ENCODE data around the gene LEMD2. TPM values are rescaled to one million over a fixed set of nuclear protein-coding genes. Genes with fewer than 3 reads are reported as not detected.

Gene LEMD2
- polyA plus RNA-seq, 1 of the 3 experiments (the other 2 are of a cell fraction): 56.5 TPM

DNA sequence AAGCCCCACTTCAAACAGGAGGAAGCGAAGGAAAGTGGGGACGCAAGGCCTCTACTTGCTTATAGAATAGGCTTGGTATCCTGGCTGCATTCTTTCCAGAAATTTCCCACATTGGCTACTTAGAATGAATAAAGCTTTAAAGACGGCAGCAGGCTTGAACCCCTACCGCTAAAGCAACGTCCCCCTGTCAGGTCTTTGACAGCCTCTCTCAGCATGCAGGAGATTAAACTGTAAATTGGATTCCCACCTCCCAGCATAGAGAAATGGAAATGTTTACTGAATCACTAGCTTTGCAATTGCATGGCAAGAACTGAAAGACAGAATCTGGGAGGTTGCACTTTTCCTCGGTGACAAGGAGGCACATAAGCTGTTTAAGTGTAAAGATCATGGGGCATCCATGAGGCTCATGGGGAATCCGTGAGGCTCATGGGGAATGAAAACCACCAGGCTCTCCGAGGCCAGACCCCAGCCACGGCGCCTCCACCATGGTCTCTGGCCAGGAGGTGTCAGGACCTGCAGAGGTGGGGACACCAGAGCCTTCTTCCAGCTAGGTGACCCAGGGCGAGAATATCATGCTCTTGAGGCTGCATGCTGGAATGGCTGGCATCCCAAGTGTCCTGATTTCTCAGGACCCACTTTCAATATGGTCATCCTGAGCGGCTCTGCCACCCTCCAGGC, 10.3 kb downstream of the LEMD2 start:
- CTCF ChIA-PET: interaction anchor here (0.6 to 5.7 kb wide), 9 partner anchors 9 to 376 kb away, joined by 3 to 63 read pairs (median 7); partner anchors contain the start of gene UQCC2
- Histone ChIP-seq H3K4me2 (no peak overlapping the region), H3K9ac (no peak overlapping the region), H3K36me3 (replicated peaks in 1 of 2; ENCODE audit: control insufficient read depth in 1 of 2, insufficient read depth in 2 of 2, low read length in 1 of 2) (peaks cover 68 to 85% of the 10 kb centered on the region in 2 experiments), H3K9me2 (no peaks in the 10 kb centered on the region), H3K27ac (ENCODE audit: low read depth in 2 of 2, low read length in 1 of 2) (no peak overlapping the region), H3K27me3 (ENCODE audit: insufficient read depth) (no peaks in the 10 kb centered on the region), H3K9me3 (no peaks in the 10 kb centered on the region), H3K4me1 (ENCODE audit: control insufficient read depth in 1 of 2, insufficient read depth in 2 of 2, low read depth in 1 of 2, low read length in 1 of 2) (peaks cover 13 to 25% of the 10 kb centered on the region in 2 experiments), H4K20me1 (ENCODE audit: insufficient read depth) (no peaks in the 10 kb centered on the region), H3K79me2 (ENCODE audit: insufficient read depth) (peaks cover 17% of the 10 kb centered on the region; the same call in 1 of the 2 replicates), H3F3A (replicated peaks; ENCODE audit: insufficient read depth) (peaks cover 21% of the 10 kb centered on the region), H3K4me3 (ENCODE audit: low read depth in 2 of 2, low read length in 1 of 2) (no peak overlapping the region), H2AFZ (ENCODE audit: low read depth) (no peak overlapping the region)
- DNase-seq: no peak
- no peak for TF ChIP-seq MXI1 (IDR thresholded peaks at IDR 0.05; ENCODE audit: low read depth, low read length)
- no peak for TF ChIP-seq SIN3A (IDR thresholded peaks at IDR 0.05; ENCODE audit: borderline replicate concordance, low read depth, low read length)
- TF ChIP-seq, protein P1, sequence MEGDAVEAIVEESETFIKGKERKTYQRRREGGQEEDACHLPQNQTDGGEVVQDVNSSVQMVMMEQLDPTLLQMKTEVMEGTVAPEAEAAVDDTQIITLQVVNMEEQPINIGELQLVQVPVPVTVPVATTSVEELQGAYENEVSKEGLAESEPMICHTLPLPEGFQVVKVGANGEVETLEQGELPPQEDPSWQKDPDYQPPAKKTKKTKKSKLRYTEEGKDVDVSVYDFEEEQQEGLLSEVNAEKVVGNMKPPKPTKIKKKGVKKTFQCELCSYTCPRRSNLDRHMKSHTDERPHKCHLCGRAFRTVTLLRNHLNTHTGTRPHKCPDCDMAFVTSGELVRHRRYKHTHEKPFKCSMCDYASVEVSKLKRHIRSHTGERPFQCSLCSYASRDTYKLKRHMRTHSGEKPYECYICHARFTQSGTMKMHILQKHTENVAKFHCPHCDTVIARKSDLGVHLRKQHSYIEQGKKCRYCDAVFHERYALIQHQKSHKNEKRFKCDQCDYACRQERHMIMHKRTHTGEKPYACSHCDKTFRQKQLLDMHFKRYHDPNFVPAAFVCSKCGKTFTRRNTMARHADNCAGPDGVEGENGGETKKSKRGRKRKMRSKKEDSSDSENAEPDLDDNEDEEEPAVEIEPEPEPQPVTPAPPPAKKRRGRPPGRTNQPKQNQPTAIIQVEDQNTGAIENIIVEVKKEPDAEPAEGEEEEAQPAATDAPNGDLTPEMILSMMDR (IDR thresholded peaks at IDR 0.05): no peak
- TF ChIP-seq, protein P2, sequence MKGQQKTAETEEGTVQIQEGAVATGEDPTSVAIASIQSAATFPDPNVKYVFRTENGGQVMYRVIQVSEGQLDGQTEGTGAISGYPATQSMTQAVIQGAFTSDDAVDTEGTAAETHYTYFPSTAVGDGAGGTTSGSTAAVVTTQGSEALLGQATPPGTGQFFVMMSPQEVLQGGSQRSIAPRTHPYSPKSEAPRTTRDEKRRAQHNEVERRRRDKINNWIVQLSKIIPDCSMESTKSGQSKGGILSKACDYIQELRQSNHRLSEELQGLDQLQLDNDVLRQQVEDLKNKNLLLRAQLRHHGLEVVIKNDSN (IDR thresholded peaks at IDR 0.05; ENCODE audit: borderline replicate concordance, low read depth): no peak
- TF ChIP-seq, protein P3, sequence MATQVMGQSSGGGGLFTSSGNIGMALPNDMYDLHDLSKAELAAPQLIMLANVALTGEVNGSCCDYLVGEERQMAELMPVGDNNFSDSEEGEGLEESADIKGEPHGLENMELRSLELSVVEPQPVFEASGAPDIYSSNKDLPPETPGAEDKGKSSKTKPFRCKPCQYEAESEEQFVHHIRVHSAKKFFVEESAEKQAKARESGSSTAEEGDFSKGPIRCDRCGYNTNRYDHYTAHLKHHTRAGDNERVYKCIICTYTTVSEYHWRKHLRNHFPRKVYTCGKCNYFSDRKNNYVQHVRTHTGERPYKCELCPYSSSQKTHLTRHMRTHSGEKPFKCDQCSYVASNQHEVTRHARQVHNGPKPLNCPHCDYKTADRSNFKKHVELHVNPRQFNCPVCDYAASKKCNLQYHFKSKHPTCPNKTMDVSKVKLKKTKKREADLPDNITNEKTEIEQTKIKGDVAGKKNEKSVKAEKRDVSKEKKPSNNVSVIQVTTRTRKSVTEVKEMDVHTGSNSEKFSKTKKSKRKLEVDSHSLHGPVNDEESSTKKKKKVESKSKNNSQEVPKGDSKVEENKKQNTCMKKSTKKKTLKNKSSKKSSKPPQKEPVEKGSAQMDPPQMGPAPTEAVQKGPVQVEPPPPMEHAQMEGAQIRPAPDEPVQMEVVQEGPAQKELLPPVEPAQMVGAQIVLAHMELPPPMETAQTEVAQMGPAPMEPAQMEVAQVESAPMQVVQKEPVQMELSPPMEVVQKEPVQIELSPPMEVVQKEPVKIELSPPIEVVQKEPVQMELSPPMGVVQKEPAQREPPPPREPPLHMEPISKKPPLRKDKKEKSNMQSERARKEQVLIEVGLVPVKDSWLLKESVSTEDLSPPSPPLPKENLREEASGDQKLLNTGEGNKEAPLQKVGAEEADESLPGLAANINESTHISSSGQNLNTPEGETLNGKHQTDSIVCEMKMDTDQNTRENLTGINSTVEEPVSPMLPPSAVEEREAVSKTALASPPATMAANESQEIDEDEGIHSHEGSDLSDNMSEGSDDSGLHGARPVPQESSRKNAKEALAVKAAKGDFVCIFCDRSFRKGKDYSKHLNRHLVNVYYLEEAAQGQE (IDR thresholded peaks at IDR 0.05; ENCODE audit: low read depth, low read length): no peak
- no peak for TF ChIP-seq RXRA (IDR thresholded peaks at IDR 0.05; ENCODE audit: borderline replicate concordance, low read depth)
- no peak for TF ChIP-seq FOSL2 (IDR thresholded peaks at IDR 0.05; ENCODE audit: borderline replicate concordance, low read depth)
- TF ChIP-seq POLR2AphosphoS5 (IDR thresholded peaks at IDR 0.05; ENCODE audit: low read depth, low read length): no peak
- whole genome bisulfite sequencing (ENCODE audit: low lambda C conversion rate): 80% methylated on average over 8 of the region's 12 CpGs
- POLR2A ChIA-PET: interaction anchor here (0.6 to 2.0 kb wide), 2 partner anchors 9 to 16 kb away, joined by 3 to 7 read pairs; no protein-coding TSS in a partner anchor
